MCF 10A (cell line): Measurements from ENCODE around the gene MYL4. TPM values are rescaled to one million over a fixed set of nuclear protein-coding genes. Genes with fewer than 3 reads are reported as not detected.
A peak's percentile ranks its signal among the peaks of the same experiment; 100 is the strongest.

Experiments used
- BruUV-seq: library from RNA; stranded (reverse); fragments of 400-500 nt; replicated peaks from 2 replicates; lab custom pipeline; 2021; lab: Mats Ljungman, UMichigan
- CTCF ChIA-PET: fragments of 300-600 bp; sonication (Branson Sonifier 250); formaldehyde crosslinking; extraction: SDS; loops from one replicate; lab custom pipeline; 2021; ENCODE audit warnings: antibody characterized with exemption, inconsistent platforms; lab: Yijun Ruan, JAX
- POLR2A ChIA-PET: fragments of 300-600, 350-650 bp; sonication (Branson Sonifier 250); formaldehyde crosslinking; extraction: SDS; loops from one replicate; lab custom pipeline; 2020; ENCODE audit warnings: antibody characterized with exemption, inconsistent platforms; lab: Yijun Ruan, JAX
- DNase-seq: peaks from one replicate; pipeline ENCODE4 v3.0.0-alpha.2; 2018; ENCODE audit not compliant: unreplicated experiment
- H3K27ac Mint-ChIP-seq: one replicate; pipeline ENCODE4 v1.8.0; 2022; ENCODE audit warnings: mild to moderate bottlenecking, low read depth, mixed read lengths; ENCODE audit not compliant: unreplicated experiment
- H3K27me3 Mint-ChIP-seq: one replicate; pipeline ENCODE4 v1.8.0; 2022; ENCODE audit warnings: mixed read lengths; ENCODE audit not compliant: insufficient read depth, unreplicated experiment
- H3K36me3 Mint-ChIP-seq: one replicate; pipeline ENCODE4 v1.8.0; 2022; ENCODE audit warnings: mild to moderate bottlenecking, moderate library complexity, mixed read lengths; ENCODE audit not compliant: insufficient read depth, unreplicated experiment
- H3K4me1 Mint-ChIP-seq: one replicate; pipeline ENCODE4 v1.8.0; 2022; ENCODE audit warnings: mixed read lengths; ENCODE audit not compliant: insufficient read depth, unreplicated experiment
- H3K4me3 Mint-ChIP-seq: one replicate; pipeline ENCODE4 v1.8.0; 2022; ENCODE audit warnings: mild to moderate bottlenecking, moderate library complexity, mixed read lengths; ENCODE audit not compliant: unreplicated experiment
- H3K9me3 Mint-ChIP-seq: one replicate; pipeline ENCODE4 v1.8.0; 2022; ENCODE audit warnings: mixed read lengths; ENCODE audit not compliant: unreplicated experiment
- CTCF ChIP-seq: fragments of 200-600 bp; IDR thresholded peaks from one replicate; pipeline ENCODE4 v1.8.0; 2022; ENCODE audit warnings: antibody characterized with exemption, mild to moderate bottlenecking; ENCODE audit not compliant: unreplicated experiment
- intact Hi-C: fragments of 100-400 bp; cut with micrococcal nuclease; formaldehyde crosslinking; loops from 2 replicates; pipeline ENCODE4 v1.14.1; 2022
- total RNA-seq: library from RNA; stranded (reverse); gene quantifications from 2 replicates; pipeline ENCODE4 v1.2.3, GENCODE V29; 2022

Gene MYL4
- total RNA-seq, 1 experiment from 2014 or later, result not detected

GRCh38 chr17:47229535-47230443, 20.6 kb downstream of the MYL4 start:
- peaks cover 30% of the 10 kb centered on the region for H3K4me1 Mint-ChIP-seq
- intact Hi-C loops, result loop anchor here (1.0 kb wide), 1 partner anchor 86 kb away; no protein-coding TSS in a partner anchor
- no peaks in the 10 kb centered on the region for H3K9me3 Mint-ChIP-seq
- no peak overlapping the region for H3K27ac Mint-ChIP-seq
- no peaks in the 10 kb centered on the region for H3K27me3 Mint-ChIP-seq
- TF ChIP-seq CTCF, result peak; percentile 98
- POLR2A ChIA-PET, result interaction anchor here (0.8 to 1.8 kb wide), 3 partner anchors 10 to 86 kb away, joined by 4 to 7 read pairs (median 5); no protein-coding TSS in a partner anchor
- H3K4me3 Mint-ChIP-seq, result peak overlapping the region; percentile 19
- no peaks in the 10 kb centered on the region for H3K36me3 Mint-ChIP-seq
- BruUV-seq, result no TSS peak
- CTCF ChIA-PET, result interaction anchor here (0.6 to 3.5 kb wide), 24 partner anchors 11 to 434 kb away, joined by 3 to 90 read pairs (median 4); no protein-coding TSS in a partner anchor
- DNase-seq, result peak; percentile 95

DNA sequence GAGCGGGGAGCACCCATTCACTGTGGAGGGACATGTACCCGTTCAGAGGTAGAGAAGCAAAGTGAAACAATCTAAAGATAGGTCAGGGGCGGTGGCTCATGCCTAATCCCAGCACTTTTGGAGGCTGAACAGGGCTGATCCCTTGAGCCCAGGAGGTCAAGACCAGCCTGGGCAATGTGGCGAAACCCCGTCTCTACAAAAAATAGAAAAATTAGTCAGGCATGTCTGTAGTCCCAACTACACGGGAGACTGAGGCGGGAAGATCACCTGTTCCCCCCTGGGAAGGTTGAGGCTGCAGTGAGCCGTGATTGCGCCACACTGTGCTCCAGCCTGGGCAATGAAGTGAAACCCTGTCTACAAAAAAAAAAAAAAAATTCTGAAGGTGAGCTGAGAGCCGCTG, 21.7 kb downstream of the MYL4 start:
- intact Hi-C loops, result no loop called here
- CTCF ChIA-PET, result interaction anchor here (0.9 to 3.5 kb wide), 5 partner anchors 11 to 85 kb away, joined by 5 to 90 read pairs (median 6); no protein-coding TSS in a partner anchor
- no peaks in the 10 kb centered on the region for H3K9me3 Mint-ChIP-seq

GRCh38 chr17:47231334-47231733, 22.2 kb downstream of the MYL4 start:
- peaks cover 16% of the 10 kb centered on the region for H3K4me1 Mint-ChIP-seq
- H3K9me3 Mint-ChIP-seq, result no peaks in the 10 kb centered on the region
- H3K36me3 Mint-ChIP-seq, result no peaks in the 10 kb centered on the region
- POLR2A ChIA-PET, result interaction anchor here (1.4 kb wide), 1 partner anchor 9 kb away, joined by 5 read pairs; no protein-coding TSS in a partner anchor
- CTCF ChIA-PET, result interaction anchor here (0.6 to 1.0 kb wide), 2 partner anchors 70 to 84 kb away, joined by 5 read pairs; no protein-coding TSS in a partner anchor
- H3K4me3 Mint-ChIP-seq, result no peak overlapping the region
- no peak for DNase-seq
- TF ChIP-seq CTCF, result no peak
- no peak overlapping the region for H3K27ac Mint-ChIP-seq
- BruUV-seq, result no TSS peak
- intact Hi-C loops, result no loop called here
- H3K27me3 Mint-ChIP-seq, result no peaks in the 10 kb centered on the region

More for the DNA sequence above, 21.7 kb downstream of the MYL4 start:
- H3K36me3 Mint-ChIP-seq, result no peaks in the 10 kb centered on the region
- peaks cover 19% of the 10 kb centered on the region for H3K4me1 Mint-ChIP-seq
- no peak overlapping the region for H3K27ac Mint-ChIP-seq
- BruUV-seq, result no TSS peak
- DNase-seq, result no peak
- H3K4me3 Mint-ChIP-seq, result no peak overlapping the region
- POLR2A ChIA-PET, result interaction anchor here (1.4 kb wide), 1 partner anchor 9 kb away, joined by 5 read pairs; no protein-coding TSS in a partner anchor
- no peak for TF ChIP-seq CTCF
- H3K27me3 Mint-ChIP-seq, result no peaks in the 10 kb centered on the region

DNA sequence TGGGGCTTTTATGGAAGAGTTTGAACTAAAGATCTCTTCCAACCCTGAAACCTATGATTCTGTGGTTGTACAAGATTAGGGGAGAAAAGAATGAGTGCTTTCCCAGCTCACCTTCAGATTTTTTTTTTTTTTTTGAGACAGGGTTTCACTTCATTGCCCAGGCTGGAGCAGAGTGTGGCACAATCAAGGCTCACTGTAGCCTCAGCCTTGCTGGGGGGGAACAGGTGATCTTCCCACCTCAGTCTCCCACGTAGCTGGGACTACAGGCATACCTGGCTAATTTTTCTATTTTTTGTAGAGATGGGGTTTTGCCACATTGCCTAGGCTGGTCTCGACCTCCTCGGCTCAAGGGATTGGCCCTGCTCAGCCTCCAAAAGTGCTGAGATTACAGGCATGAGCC, 22.7 kb downstream of the MYL4 start:
- CTCF ChIA-PET, result interaction anchor here (0.6 to 1.0 kb wide), 2 partner anchors 71 to 84 kb away, joined by 5 read pairs; no protein-coding TSS in a partner anchor
- H3K9me3 Mint-ChIP-seq, result no peaks in the 10 kb centered on the region
- intact Hi-C loops, result no loop called here

More for the DNA sequence above, 22.7 kb downstream of the MYL4 start:
- BruUV-seq, result no TSS peak
- no peak for TF ChIP-seq CTCF
- Mint-ChIP-seq H3K36me3 (no peaks in the 10 kb centered on the region), H3K27ac (no peak overlapping the region), H3K4me1 (peaks cover 16% of the 10 kb centered on the region), H3K27me3 (no peaks in the 10 kb centered on the region), H3K4me3 (no peak overlapping the region)
- POLR2A ChIA-PET, result no interaction called here
- no peak for DNase-seq
